Neural progenitor cell (in vitro differentiated cells): ENCODE measurements around the gene KRTAP10-5. TPM values are rescaled to one million over a fixed set of nuclear protein-coding genes. Genes with fewer than 3 reads are reported as not detected.

Experiments
- DNase-seq: peaks from one replicate; pipeline ENCODE4 v3.0.0-alpha.2; 2016; ENCODE audit warnings: low spot score
- H2AFZ ChIP-seq: fragments of 200-600 bp; sonication (generic); replicated peaks from 2 replicates; pipeline ENCODE4 v1.6.1; 2016; ENCODE audit warnings: antibody characterized with exemption
- H3F3A ChIP-seq: fragments of 200-600 bp; sonication (generic); 2 replicates; pipeline ENCODE4 v1.6.1; 2016; ENCODE audit warnings: antibody characterized with exemption, low read depth
- H3K27ac ChIP-seq: fragments of 200-600 bp; sonication (generic); 2 replicates; pipeline ENCODE4 v1.5.1; 2016; ENCODE audit warnings: mild to moderate bottlenecking
- H3K27me3 ChIP-seq: fragments of 200-600 bp; sonication (generic); 2 replicates; pipeline ENCODE4 v1.6.1; 2016; ENCODE audit warnings: mild to moderate bottlenecking, moderate library complexity
- H3K36me3 ChIP-seq: fragments of 200-600 bp; sonication (generic); 2 replicates; pipeline ENCODE4 v1.5.1; 2016
- H3K4me1 ChIP-seq: fragments of 200-600 bp; sonication (generic); 2 replicates; pipeline ENCODE4 v1.6.1; 2016; ENCODE audit warnings: mixed run types
- H3K4me2 ChIP-seq: fragments of 200-600 bp; sonication (generic); 2 replicates; pipeline ENCODE4 v1.6.1; 2016
- H3K4me3 ChIP-seq: fragments of 200-600 bp; sonication (generic); 2 replicates; pipeline ENCODE4 v1.5.1; 2016
- H3K79me2 ChIP-seq: fragments of 200-600 bp; sonication (generic); 2 replicates; pipeline ENCODE4 v1.6.1; 2016; ENCODE audit warnings: low read depth
- H3K9ac ChIP-seq: fragments of 200-600 bp; sonication (generic); 2 replicates; pipeline ENCODE4 v1.6.1; 2016
- H3K9me3 ChIP-seq: fragments of 200-600 bp; sonication (generic); 2 replicates; pipeline ENCODE4 v1.5.1; 2016; ENCODE audit warnings: low read depth
- H4K20me1 ChIP-seq: fragments of 200-600 bp; sonication (generic); 2 replicates; pipeline ENCODE4 v1.6.1; 2016; ENCODE audit warnings: low read depth
- H3K27ac Mint-ChIP-seq: 3 replicates; pipeline ENCODE4 v1.8.0; 2021; ENCODE audit warnings: mixed read lengths
- H3K27me3 Mint-ChIP-seq: 2 replicates; pipeline ENCODE4 v1.8.0; 2022; ENCODE audit warnings: low read depth, mild to moderate bottlenecking, inconsistent platforms, moderate library complexity, mixed read lengths; ENCODE audit not compliant: insufficient read depth
- H3K36me3 Mint-ChIP-seq: 3 replicates; pipeline ENCODE4 v1.8.0; 2021; ENCODE audit warnings: mixed read lengths
- H3K4me1 Mint-ChIP-seq: 3 replicates; pipeline ENCODE4 v1.8.0; 2021; ENCODE audit warnings: mixed read lengths
- H3K4me3 Mint-ChIP-seq: 3 replicates; pipeline ENCODE4 v1.8.0; 2021; ENCODE audit warnings: mild to moderate bottlenecking, moderate library complexity, mixed read lengths
- H3K9me3 Mint-ChIP-seq: 3 replicates; pipeline ENCODE4 v1.8.0; 2020; ENCODE audit warnings: mixed read lengths
- EZH2 ChIP-seq: fragments of 200-600 bp; sonication (generic); IDR thresholded peaks from 2 replicates; pipeline ENCODE4 v1.6.1; 2017; ENCODE audit warnings: antibody characterized with exemption, mild to moderate bottlenecking, moderate library complexity
- EZH2phosphoT487 ChIP-seq: fragments of 200-600 bp; sonication (generic); IDR thresholded peaks from 2 replicates; pipeline ENCODE4 v1.6.1; 2017; ENCODE audit warnings: antibody characterized with exemption
- total RNA-seq: library from RNA; depleted of rRNA; stranded (reverse); fragments of >200 nt; gene quantifications from 2 replicates; pipeline ENCODE4 v1.2.3, GENCODE V29; 2015; ENCODE audit warnings: low replicate concordance
- TF ChIP-seq, protein P1 (sequence below): fragments of 200-600 bp; sonication (generic); IDR thresholded peaks from 2 replicates; pipeline ENCODE4 v1.5.1; 2017; ENCODE audit warnings: antibody characterized with exemption, mild to moderate bottlenecking

Gene KRTAP10-5
- total RNA-seq, 1 donor from 2014 or later, result not detected

DNA sequence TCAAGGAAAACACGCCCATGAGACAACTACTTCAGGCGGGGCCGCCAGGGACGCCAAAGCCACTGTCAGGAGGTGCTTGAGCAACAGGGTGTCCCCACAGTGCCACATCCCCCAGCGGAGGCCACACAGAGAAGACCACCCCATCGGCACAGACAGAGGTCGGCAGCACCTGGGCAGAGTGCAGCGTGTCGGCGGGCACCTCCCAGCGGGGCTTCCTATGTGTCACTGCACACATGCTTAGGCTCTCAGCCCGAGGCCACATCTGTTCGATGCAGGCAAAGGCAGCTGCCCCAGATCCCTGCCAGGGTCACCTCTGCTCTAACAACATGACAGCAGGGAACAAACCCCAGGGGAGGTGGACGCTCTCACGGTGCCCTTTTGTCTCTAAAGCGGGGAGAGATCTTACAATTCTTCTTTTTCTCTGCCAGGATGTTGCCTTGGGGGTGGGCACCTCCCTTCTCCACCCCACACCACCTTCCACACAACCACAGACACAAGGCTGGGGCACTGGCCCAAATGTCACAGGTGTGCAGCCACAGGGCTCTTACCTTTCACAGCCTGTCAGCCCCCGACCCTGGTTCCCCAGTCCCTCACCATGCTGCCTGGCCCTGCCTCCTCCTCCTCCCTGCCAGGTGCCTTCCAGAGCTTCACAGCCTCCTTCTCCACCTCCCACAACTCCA is 35.6 kb upstream of the KRTAP10-5 start:
- H3K27ac ChIP-seq, result no peak overlapping the region
- TF ChIP-seq EZH2phosphoT487 (no peak), EZH2 (no peak)
- TF ChIP-seq, protein P1, sequence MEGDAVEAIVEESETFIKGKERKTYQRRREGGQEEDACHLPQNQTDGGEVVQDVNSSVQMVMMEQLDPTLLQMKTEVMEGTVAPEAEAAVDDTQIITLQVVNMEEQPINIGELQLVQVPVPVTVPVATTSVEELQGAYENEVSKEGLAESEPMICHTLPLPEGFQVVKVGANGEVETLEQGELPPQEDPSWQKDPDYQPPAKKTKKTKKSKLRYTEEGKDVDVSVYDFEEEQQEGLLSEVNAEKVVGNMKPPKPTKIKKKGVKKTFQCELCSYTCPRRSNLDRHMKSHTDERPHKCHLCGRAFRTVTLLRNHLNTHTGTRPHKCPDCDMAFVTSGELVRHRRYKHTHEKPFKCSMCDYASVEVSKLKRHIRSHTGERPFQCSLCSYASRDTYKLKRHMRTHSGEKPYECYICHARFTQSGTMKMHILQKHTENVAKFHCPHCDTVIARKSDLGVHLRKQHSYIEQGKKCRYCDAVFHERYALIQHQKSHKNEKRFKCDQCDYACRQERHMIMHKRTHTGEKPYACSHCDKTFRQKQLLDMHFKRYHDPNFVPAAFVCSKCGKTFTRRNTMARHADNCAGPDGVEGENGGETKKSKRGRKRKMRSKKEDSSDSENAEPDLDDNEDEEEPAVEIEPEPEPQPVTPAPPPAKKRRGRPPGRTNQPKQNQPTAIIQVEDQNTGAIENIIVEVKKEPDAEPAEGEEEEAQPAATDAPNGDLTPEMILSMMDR, result no peak
- H3K27me3 Mint-ChIP-seq, result peaks cover 2% of the 10 kb centered on the region
- no peak overlapping the region for H2AFZ ChIP-seq
- H3K9ac ChIP-seq, result no peak overlapping the region
- no peak overlapping the region for H3K27ac Mint-ChIP-seq
- no peaks in the 10 kb centered on the region for H3K36me3 Mint-ChIP-seq
- H3K4me1 Mint-ChIP-seq, result no peaks in the 10 kb centered on the region
- peaks cover 5% of the 10 kb centered on the region for H3K4me1 ChIP-seq
- no peak overlapping the region for H3K4me3 Mint-ChIP-seq
- no peaks in the 10 kb centered on the region for H3K36me3 ChIP-seq
- no peaks in the 10 kb centered on the region for H3K27me3 ChIP-seq
- H3K4me2 ChIP-seq, result no peak overlapping the region
- H3K4me3 ChIP-seq, result no peak overlapping the region
- no peaks in the 10 kb centered on the region for H3F3A ChIP-seq
- H3K79me2 ChIP-seq, result no peaks in the 10 kb centered on the region
- no peak for DNase-seq
- H4K20me1 ChIP-seq, result no peaks in the 10 kb centered on the region
- H3K9me3 Mint-ChIP-seq, result peaks cover 36% of the 10 kb centered on the region
- H3K9me3 ChIP-seq, result no peaks in the 10 kb centered on the region

DNA sequence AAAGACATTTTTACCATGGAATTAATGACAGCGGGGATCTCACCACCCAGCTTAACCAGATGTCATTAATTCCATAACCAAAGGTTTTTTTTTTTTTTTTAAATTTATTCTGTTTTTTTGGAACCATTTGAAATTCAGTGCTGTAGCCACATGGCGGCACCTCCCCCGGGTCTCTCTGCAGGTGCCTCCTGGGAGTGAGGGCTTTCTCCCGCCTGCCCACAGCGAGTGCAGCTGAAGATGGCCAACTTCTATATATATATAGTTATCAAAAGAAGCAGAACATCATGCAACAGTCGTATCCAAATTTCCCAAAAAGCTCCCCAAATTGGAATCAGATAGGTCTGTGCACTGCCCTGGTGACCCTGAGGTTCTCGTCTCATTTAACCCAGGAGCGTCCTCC is 35.1 kb upstream of the KRTAP10-5 start:
- TF ChIP-seq EZH2phosphoT487, result no peak
- TF ChIP-seq, protein P1, result no peak
- TF ChIP-seq EZH2, result no peak
- H3K4me1 Mint-ChIP-seq, result no peaks in the 10 kb centered on the region
- H3K4me3 Mint-ChIP-seq, result no peak overlapping the region
- no peak overlapping the region for H3K4me2 ChIP-seq
- no peak overlapping the region for H3K9ac ChIP-seq
- no peaks in the 10 kb centered on the region for H3K36me3 Mint-ChIP-seq
- H4K20me1 ChIP-seq, result no peaks in the 10 kb centered on the region
- H3K79me2 ChIP-seq, result no peaks in the 10 kb centered on the region
- H3K27ac Mint-ChIP-seq, result no peak overlapping the region
- H3K27ac ChIP-seq, result no peak overlapping the region
- H3K9me3 ChIP-seq, result no peaks in the 10 kb centered on the region
- H3K27me3 Mint-ChIP-seq, result peaks cover 6% of the 10 kb centered on the region
- no peaks in the 10 kb centered on the region for H3K36me3 ChIP-seq
- no peaks in the 10 kb centered on the region for H3F3A ChIP-seq
- H3K4me1 ChIP-seq, result peaks cover 5% of the 10 kb centered on the region
- H3K9me3 Mint-ChIP-seq, result peaks cover 36% of the 10 kb centered on the region
- no peak overlapping the region for H2AFZ ChIP-seq
- no peak overlapping the region for H3K4me3 ChIP-seq
- H3K27me3 ChIP-seq, result no peaks in the 10 kb centered on the region
- no peak for DNase-seq

DNA sequence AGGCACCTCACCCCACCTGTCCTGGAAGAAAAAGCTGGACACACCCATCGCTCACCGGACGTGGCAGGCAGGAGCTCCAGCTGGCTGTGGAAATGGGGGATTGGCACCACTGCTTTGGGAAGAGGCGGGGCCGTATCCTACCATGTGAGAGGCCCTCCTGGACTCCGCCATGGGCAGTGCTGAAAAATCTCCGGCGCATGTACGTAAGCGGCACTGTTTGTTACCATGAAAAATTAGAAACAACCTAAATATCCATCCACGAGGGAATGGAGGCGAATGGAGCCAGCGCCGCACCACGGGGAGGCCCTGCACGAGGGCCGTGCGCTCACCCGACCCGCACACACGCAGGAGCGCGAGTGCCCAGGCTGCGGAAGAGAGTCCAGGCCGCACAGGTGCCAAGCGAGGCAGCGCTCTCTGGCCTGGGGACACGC is 34.6 kb upstream of the KRTAP10-5 start:
- Histone ChIP-seq H3K36me3 (no peaks in the 10 kb centered on the region), H3K9me3 (peaks cover 4% of the 10 kb centered on the region), H2AFZ (no peak overlapping the region), H4K20me1 (no peaks in the 10 kb centered on the region), H3K27me3 (no peaks in the 10 kb centered on the region), H3K4me2 (no peak overlapping the region), H3F3A (no peaks in the 10 kb centered on the region), H3K9ac (no peak overlapping the region), H3K4me1 (peaks cover 5% of the 10 kb centered on the region), H3K27ac (no peak overlapping the region), H3K79me2 (no peaks in the 10 kb centered on the region), H3K4me3 (no peak overlapping the region)
- no peaks in the 10 kb centered on the region for H3K36me3 Mint-ChIP-seq
- peaks cover 6% of the 10 kb centered on the region for H3K27me3 Mint-ChIP-seq
- peaks cover 38% of the 10 kb centered on the region for H3K9me3 Mint-ChIP-seq
- no peaks in the 10 kb centered on the region for H3K4me1 Mint-ChIP-seq
- TF ChIP-seq, protein P1, result no peak
- TF ChIP-seq EZH2, result no peak
- TF ChIP-seq EZH2phosphoT487, result no peak
- no peak overlapping the region for H3K4me3 Mint-ChIP-seq
- no peak overlapping the region for H3K27ac Mint-ChIP-seq
- no peak for DNase-seq
